Measurements from ENCODE around the gene RRAS.

RRAS gene

DNA sequence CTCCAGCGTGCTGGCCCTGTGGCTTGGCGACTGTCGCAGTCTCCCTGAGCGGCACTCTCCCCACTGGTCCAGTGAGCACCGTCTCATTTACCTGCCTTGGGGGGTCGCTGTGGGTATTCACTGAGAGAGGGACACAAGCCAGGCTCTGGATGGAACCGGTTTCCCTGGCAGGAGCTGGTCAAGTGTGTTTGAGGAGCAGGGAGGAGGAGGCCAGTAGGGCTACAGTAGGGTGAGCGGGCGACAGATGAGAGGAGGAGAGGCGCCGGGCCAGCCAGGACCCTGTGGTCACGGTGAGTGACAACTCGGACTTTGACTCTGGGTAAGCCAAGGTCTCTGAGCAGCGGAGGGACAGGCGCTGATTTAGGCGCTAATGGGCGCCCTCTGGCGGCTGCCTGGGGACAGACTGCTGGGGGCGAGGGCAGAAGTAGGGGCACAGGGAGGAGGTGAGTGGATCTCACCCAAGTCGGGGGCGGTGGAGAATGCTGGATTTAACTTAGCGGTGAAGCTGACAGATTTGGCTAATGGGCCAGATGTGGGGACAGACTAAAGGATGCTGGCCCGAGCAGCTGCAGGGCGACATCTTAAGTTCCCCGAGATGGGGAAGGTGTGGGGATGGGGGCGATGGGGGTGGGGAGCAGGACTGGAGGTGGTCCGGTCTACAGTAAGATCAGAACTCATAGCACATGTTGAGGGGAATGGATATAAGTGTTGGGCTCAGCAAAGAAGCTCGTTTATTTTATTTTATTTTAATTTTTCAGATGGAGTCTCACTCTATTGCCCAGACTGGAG is 32.4 kb upstream of the RRAS start:
- Histone ChIP-seq H3K27me3 (no peaks in the 10 kb centered on the region), H3K36me3 (peaks cover 13% of the 10 kb centered on the region), H3K27ac (peak overlapping the region; percentile 38), H3K4me3 (ENCODE audit: low read depth in 1 of 2, low read length in 1 of 2) (no peak overlapping the region), H3K4me1 (ENCODE audit: control insufficient read depth in 1 of 2, insufficient read depth in 1 of 2, low read depth in 1 of 2, low read length in 1 of 2) (peaks cover 12 to 15% of the 10 kb centered on the region in 2 experiments), H3K9me3 (no peaks in the 10 kb centered on the region)
- TF ChIP-seq, protein P1, sequence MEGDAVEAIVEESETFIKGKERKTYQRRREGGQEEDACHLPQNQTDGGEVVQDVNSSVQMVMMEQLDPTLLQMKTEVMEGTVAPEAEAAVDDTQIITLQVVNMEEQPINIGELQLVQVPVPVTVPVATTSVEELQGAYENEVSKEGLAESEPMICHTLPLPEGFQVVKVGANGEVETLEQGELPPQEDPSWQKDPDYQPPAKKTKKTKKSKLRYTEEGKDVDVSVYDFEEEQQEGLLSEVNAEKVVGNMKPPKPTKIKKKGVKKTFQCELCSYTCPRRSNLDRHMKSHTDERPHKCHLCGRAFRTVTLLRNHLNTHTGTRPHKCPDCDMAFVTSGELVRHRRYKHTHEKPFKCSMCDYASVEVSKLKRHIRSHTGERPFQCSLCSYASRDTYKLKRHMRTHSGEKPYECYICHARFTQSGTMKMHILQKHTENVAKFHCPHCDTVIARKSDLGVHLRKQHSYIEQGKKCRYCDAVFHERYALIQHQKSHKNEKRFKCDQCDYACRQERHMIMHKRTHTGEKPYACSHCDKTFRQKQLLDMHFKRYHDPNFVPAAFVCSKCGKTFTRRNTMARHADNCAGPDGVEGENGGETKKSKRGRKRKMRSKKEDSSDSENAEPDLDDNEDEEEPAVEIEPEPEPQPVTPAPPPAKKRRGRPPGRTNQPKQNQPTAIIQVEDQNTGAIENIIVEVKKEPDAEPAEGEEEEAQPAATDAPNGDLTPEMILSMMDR (IDR thresholded peaks at IDR 0.05): peak; percentile 90

DNA sequence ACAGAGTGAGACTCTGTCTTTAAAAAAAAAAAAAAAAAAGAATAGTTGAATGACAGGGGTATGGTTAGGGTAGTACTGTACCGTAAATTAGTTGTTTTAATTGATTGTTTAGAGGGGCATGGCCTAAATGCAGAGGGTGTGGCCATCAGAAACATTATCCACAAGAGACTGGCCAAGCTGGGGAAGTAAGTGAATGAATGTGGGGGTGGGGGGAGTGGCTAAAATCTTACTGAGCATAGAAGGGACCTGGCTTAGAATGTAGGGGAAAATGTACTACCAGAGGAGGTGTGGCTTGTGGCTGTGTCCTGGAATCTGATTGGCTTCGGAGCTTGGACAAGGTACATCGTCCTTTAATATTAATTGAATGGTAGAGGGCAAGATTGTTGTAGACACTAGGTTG is 29.6 kb upstream of the RRAS start:
- H3K4me1 ChIP-seq (ENCODE audit: control insufficient read depth in 1 of 2, insufficient read depth in 1 of 2, low read depth in 1 of 2, low read length in 1 of 2): peaks cover 14 to 22% of the 10 kb centered on the region in 2 experiments
- TF ChIP-seq, protein P1 (IDR thresholded peaks at IDR 0.05): no peak
- H3K4me3 ChIP-seq (ENCODE audit: low read depth in 1 of 2, low read length in 1 of 2): no peak overlapping the region
- no peak overlapping the region for H3K27ac ChIP-seq
- no peaks in the 10 kb centered on the region for H3K9me3 ChIP-seq
- no peaks in the 10 kb centered on the region for H3K27me3 ChIP-seq
- H3K36me3 ChIP-seq: peaks cover 13% of the 10 kb centered on the region

DNA sequence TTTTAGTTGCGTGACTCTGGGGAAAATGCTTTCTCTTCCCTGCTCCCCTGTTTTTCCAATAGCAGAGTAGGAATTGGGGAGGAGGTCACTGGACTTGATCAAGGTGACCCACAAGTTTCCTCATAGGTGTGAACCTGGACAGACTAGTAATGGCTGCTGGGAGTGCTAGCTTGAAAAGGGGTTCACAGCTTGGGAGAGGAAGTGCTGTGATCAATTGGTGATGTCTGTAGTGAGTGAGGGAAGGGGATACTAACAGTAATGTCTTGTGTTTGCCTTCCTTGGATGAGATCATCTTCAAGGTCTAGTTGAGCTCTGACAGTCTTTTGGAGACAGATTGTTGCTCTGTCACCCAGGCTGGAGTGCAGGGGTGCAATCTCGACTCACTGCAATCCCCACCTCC is 27.5 kb upstream of the RRAS start:
- H3K36me3 ChIP-seq: peaks cover 21% of the 10 kb centered on the region
- H3K9me3 ChIP-seq: no peaks in the 10 kb centered on the region
- no peak overlapping the region for H3K27ac ChIP-seq
- TF ChIP-seq, protein P1 (IDR thresholded peaks at IDR 0.05): no peak
- no peaks in the 10 kb centered on the region for H3K27me3 ChIP-seq
- H3K4me3 ChIP-seq (ENCODE audit: low read depth in 1 of 2, low read length in 1 of 2): no peak overlapping the region
- peaks cover 31 to 37% of the 10 kb centered on the region in 2 experiments for H3K4me1 ChIP-seq (ENCODE audit: control insufficient read depth in 1 of 2, insufficient read depth in 1 of 2, low read depth in 1 of 2, low read length in 1 of 2)

DNA sequence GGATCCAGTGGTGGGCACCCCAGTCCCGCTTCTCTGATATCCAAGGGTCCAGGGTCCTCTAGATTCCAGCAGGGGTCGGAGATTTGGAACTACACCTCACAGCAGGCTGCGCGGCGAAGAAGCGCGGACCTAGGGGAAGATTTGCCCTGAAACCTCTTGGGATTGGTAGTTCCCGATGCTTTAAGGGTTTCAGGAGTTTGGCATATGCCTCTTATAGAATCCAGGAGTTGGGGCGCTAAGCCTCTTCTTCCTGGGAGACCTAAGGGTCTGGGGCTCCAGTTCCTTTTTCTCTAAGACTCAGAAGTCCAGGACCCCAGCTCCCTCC is 26.1 kb upstream of the RRAS start:
- TF ChIP-seq, protein P1 (IDR thresholded peaks at IDR 0.05): no peak
- peak overlapping the region; percentile 95 to 98 for H3K4me3 ChIP-seq (ENCODE audit: low read depth in 1 of 2, low read length in 1 of 2)
- H3K27ac ChIP-seq: peak overlapping the region; percentile 92

DNA sequence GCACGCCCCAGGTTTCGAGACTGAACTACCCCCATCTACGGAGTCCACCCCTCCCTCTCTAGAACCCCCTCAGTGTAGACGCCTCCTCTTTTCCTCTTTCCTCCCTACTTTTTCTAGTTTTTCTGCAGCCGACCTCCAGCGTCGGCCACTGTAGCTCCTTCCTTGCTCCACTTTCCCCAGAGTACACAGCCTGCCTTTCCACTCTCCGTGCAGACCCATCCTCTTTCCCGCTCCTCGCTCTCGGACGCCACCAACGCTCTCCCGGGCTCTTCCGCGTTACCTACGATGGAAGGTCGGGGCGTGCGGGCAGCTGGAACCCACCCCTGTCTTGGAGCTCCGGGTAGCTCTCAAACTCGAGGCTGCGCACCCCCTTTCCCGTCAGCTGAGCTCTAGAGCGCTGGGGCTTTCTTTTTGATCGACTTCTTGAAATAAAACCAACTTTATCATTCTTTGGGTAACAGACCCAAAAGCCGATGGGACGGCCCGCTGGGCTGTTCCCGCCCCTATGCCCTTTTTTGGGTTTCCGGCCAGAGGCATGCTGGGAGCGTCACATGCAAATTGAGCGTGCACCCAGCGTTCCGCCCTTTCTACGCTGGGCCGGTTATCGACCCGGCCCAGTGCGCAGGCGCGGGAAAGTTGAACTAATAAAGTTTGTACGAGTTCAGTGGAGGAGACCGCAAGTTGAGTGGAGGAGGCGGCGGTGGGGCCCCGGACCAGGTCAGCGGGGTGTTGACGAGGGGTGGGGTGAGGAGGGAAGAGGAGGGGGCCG is 25.6 kb upstream of the RRAS start, which contains the start of the genes BCL2L12 and IRF3:
BCL2L12 (plus strand) TSS at position 583 of the 769 bp plus-strand sequence. CDS start 760 bp downstream, outside the sequence.
IRF3 (minus strand) TSS at position 507 of the 769 bp plus-strand sequence. CDS start 1,019 bp downstream, outside the sequence.
- H3K9me3 ChIP-seq: no peaks in the 10 kb centered on the region
- TF ChIP-seq, protein P1 (IDR thresholded peaks at IDR 0.05): peak; percentile 37

More for the DNA sequence above, 26.1 kb upstream of the RRAS start:
- no peaks in the 10 kb centered on the region for H3K9me3 ChIP-seq
- H3K27me3 ChIP-seq: no peaks in the 10 kb centered on the region
- peaks cover 31 to 33% of the 10 kb centered on the region in 2 experiments for H3K4me1 ChIP-seq (ENCODE audit: control insufficient read depth in 1 of 2, insufficient read depth in 1 of 2, low read depth in 1 of 2, low read length in 1 of 2)
- peaks cover 35% of the 10 kb centered on the region for H3K36me3 ChIP-seq

More for the DNA sequence above, 25.6 kb upstream of the RRAS start, which contains the start of the genes BCL2L12 and IRF3:
- Histone ChIP-seq H3K4me3 (ENCODE audit: low read depth in 1 of 2, low read length in 1 of 2) (peak within 1 kb of the TSS; percentile 95 to 98), H3K36me3 (peaks cover 38% of the 10 kb centered on the region), H3K4me1 (ENCODE audit: control insufficient read depth in 1 of 2, insufficient read depth in 1 of 2, low read depth in 1 of 2, low read length in 1 of 2) (peaks cover 31 to 33% of the 10 kb centered on the region in 2 experiments), H3K27me3 (no peaks in the 10 kb centered on the region), H3K27ac (peak within 1 kb of the TSS; percentile 92)

Measured in neutrophil (primary cell).